OCI-LY1 (cell line): Measurements from ENCODE around the gene NLGN3.

Source experiments
- H2AFZ ChIP-seq: fragments of 200-600 bp; sonication (generic), shearing (Covaris generic); 2 replicates; pipeline ENCODE4 v1.6.0; 2014; ENCODE audit warnings: antibody characterized with exemption, mild to moderate bottlenecking, low read length
- H3F3A ChIP-seq: fragments of 200-600 bp; sonication (generic), shearing (Covaris generic); 2 replicates; pipeline ENCODE4 v1.6.0; 2014; ENCODE audit warnings: mild to moderate bottlenecking, antibody characterized with exemption, low read length, moderate library complexity; ENCODE audit not compliant: insufficient read depth
- H3K27ac ChIP-seq: fragments of 200-600 bp; sonication (generic); 2 replicates; pipeline ENCODE4 v1.5.1; 2014; ENCODE audit warnings: low read length, mixed run types, mild to moderate bottlenecking, low read depth; ENCODE audit not compliant: poor library complexity, severe bottlenecking
- H3K27me3 ChIP-seq: fragments of 200-600 bp; sonication (generic); 2 replicates; pipeline ENCODE4 v1.6.0; 2014; ENCODE audit warnings: antibody characterized with exemption, mild to moderate bottlenecking, low read length, moderate library complexity; ENCODE audit not compliant: insufficient read depth
- H3K36me3 ChIP-seq: fragments of 200-600 bp; sonication (generic); 2 replicates; pipeline ENCODE4 v1.6.1; 2014; ENCODE audit warnings: mild to moderate bottlenecking, antibody characterized with exemption, low read length, moderate library complexity, mixed read lengths; ENCODE audit not compliant: insufficient read depth
- H3K4me1 ChIP-seq: fragments of 200-600 bp; sonication (generic); 2 replicates; pipeline ENCODE4 v1.5.1; 2014; ENCODE audit warnings: mild to moderate bottlenecking, low read length, moderate library complexity; ENCODE audit not compliant: insufficient read depth, severe bottlenecking
- H3K4me2 ChIP-seq: fragments of 200-600 bp; sonication (generic), shearing (Covaris generic); 2 replicates; pipeline ENCODE4 v1.6.1; 2014; ENCODE audit warnings: low read length
- H3K4me3 ChIP-seq: fragments of 200-600 bp; sonication (generic); 2 replicates; pipeline ENCODE4 v1.5.1; 2014; ENCODE audit warnings: low read length, low read depth, mild to moderate bottlenecking, mixed read lengths; ENCODE audit not compliant: poor library complexity, severe bottlenecking
- H3K79me2 ChIP-seq: fragments of 200-600 bp; shearing (Covaris generic); 2 replicates; pipeline ENCODE4 v1.6.1; 2016; ENCODE audit warnings: mixed run types, low read length, mixed read lengths; ENCODE audit not compliant: insufficient read depth
- H3K9ac ChIP-seq: fragments of 200-600 bp; sonication (generic), shearing (Covaris generic); 2 replicates; pipeline ENCODE4 v1.6.1; 2014; ENCODE audit warnings: mild to moderate bottlenecking, low read length, mixed read lengths
- H3K9me2 ChIP-seq: fragments of 200-600 bp; sonication (generic), shearing (Covaris generic); 2 replicates; pipeline ENCODE4 v1.6.1; 2014; ENCODE audit warnings: low read depth, mild to moderate bottlenecking, low read length, mixed read lengths
- H3K9me3 ChIP-seq: fragments of 200-600 bp; shearing (Covaris generic); 2 replicates; pipeline ENCODE4 v1.6.1; 2014; ENCODE audit warnings: low read length, mixed read lengths
- H4K20me1 ChIP-seq: fragments of 200-600 bp; sonication (generic), shearing (Covaris generic); 2 replicates; pipeline ENCODE4 v1.6.0; 2016; ENCODE audit warnings: mild to moderate bottlenecking, low read length; ENCODE audit not compliant: insufficient read depth
- CTCF ChIP-seq: fragments of 200-600 bp; sonication (generic), shearing (Covaris generic); IDR thresholded peaks from 2 replicates; pipeline ENCODE4 v1.5.1; 2017; ENCODE audit warnings: mild to moderate bottlenecking, antibody characterized with exemption, low read length, moderate library complexity, mixed read lengths
- EZH2 ChIP-seq: fragments of 200-600 bp; sonication (generic), shearing (Covaris generic); IDR thresholded peaks from 2 replicates; pipeline ENCODE4 v1.8.0; 2017; ENCODE audit warnings: borderline replicate concordance, mixed run types, mild to moderate bottlenecking, antibody characterized with exemption, low read length, moderate library complexity, mixed read lengths

NLGN3 gene

GRCh38 chrX:71166461-71166860 is 21.8 kb downstream of the NLGN3 start:
- Histone ChIP-seq H3K4me2 (no peak overlapping the region), H3K4me1 (peaks cover 2% of the 10 kb centered on the region), H3K9me3 (no peaks in the 10 kb centered on the region), H3K9ac (no peak overlapping the region), H3K4me3 (no peak overlapping the region), H4K20me1 (no peaks in the 10 kb centered on the region), H3K36me3 (no peaks in the 10 kb centered on the region), H3F3A (no peaks in the 10 kb centered on the region), H2AFZ (no peak overlapping the region), H3K27me3 (no peaks in the 10 kb centered on the region), H3K79me2 (no peaks in the 10 kb centered on the region), H3K9me2 (no peaks in the 10 kb centered on the region), H3K27ac (no peak overlapping the region)
- no peak for TF ChIP-seq EZH2

GRCh38 chrX:71167031-71167781 is 22.6 kb downstream of the NLGN3 start:
- no peaks in the 10 kb centered on the region for H3K9me2 ChIP-seq
- no peak for TF ChIP-seq EZH2
- TF ChIP-seq CTCF, result no peak
- no peak overlapping the region for H3K9ac ChIP-seq
- H3F3A ChIP-seq, result no peaks in the 10 kb centered on the region
- no peak overlapping the region for H3K4me2 ChIP-seq
- no peaks in the 10 kb centered on the region for H3K9me3 ChIP-seq
- no peak overlapping the region for H3K4me3 ChIP-seq
- no peaks in the 10 kb centered on the region for H3K27me3 ChIP-seq
- peaks cover 4% of the 10 kb centered on the region for H3K4me1 ChIP-seq
- no peaks in the 10 kb centered on the region for H3K79me2 ChIP-seq
- no peaks in the 10 kb centered on the region for H3K36me3 ChIP-seq
- H4K20me1 ChIP-seq, result no peaks in the 10 kb centered on the region
- no peak overlapping the region for H3K27ac ChIP-seq
- no peak overlapping the region for H2AFZ ChIP-seq

GRCh38 chrX:71168134-71168533 is 23.5 kb downstream of the NLGN3 start:
- Histone ChIP-seq H3K9me2 (no peaks in the 10 kb centered on the region), H3K4me2 (no peak overlapping the region), H3K36me3 (no peaks in the 10 kb centered on the region; the same call in 1 of the 2 replicates), H3K4me3 (no peak overlapping the region), H3F3A (no peaks in the 10 kb centered on the region), H3K27me3 (no peaks in the 10 kb centered on the region), H3K79me2 (no peaks in the 10 kb centered on the region), H3K9ac (no peak overlapping the region), H3K4me1 (peaks cover 4% of the 10 kb centered on the region), H3K9me3 (no peaks in the 10 kb centered on the region), H2AFZ (no peak overlapping the region), H4K20me1 (no peaks in the 10 kb centered on the region), H3K27ac (no peak overlapping the region)
- TF ChIP-seq CTCF, result no peak
- no peak for TF ChIP-seq EZH2

GRCh38 chrX:71169586-71169985 is 24.9 kb downstream of the NLGN3 start:
- Histone ChIP-seq H3K4me1 (peaks cover 4% of the 10 kb centered on the region), H4K20me1 (no peaks in the 10 kb centered on the region), H3K9me2 (no peaks in the 10 kb centered on the region), H3K27ac (no peak overlapping the region), H2AFZ (no peak overlapping the region), H3K9ac (no peak overlapping the region), H3F3A (no peaks in the 10 kb centered on the region), H3K9me3 (no peaks in the 10 kb centered on the region), H3K27me3 (no peaks in the 10 kb centered on the region), H3K36me3 (no peaks in the 10 kb centered on the region; the same call in 1 of the 2 replicates), H3K79me2 (no peaks in the 10 kb centered on the region), H3K4me3 (no peak overlapping the region), H3K4me2 (no peak overlapping the region)
- TF ChIP-seq EZH2 (no peak), CTCF (no peak)
